NCI-H2081 treated with DMSO at 0.1 percent for 48 hours (cell line): Measurements from ENCODE around the gene IFNL3.
"Not testable (repeated sequence)": the region's sequence is repeated elsewhere in the genome, so short reads cannot be mapped to it uniquely, and the experiment has no call there.

Experiments used
- DNase-seq: peaks from one replicate; lab custom pipeline; 2025; lab: John Stamatoyannopoulos, UW

The IFNL3 gene

DNA sequence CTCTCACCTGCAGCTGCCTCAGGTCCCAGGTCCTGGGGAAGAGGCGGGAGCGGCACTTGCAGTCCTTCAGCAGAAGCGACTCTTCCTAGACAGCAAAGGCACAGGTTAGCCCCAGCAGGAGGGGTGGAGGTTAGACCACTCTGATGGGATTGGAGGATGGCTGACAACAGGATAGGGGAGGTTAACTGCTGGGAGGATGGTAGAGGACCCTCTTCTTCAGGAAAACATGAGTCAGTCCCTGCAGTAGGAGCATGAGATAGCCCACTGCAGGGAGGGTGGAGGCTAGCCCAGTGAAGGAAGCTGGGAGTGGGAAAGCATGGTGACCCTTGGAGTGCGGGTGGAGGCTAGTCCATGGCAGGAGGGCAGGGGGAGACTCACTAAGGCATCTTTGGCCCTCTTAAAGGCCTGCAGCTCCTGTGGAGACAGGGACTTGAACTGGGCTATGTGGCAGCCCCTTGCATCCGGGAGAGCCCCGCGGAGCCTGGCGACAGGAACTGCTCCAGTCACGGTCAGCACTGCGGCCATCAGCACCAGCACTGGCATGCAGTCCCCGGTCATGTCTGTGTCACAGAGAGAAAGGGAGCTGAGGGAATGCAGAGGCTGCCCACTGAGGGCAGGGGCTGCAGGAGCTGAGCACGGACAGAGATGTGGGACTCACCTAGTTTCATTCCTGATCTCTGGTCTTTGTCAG lies at the start of gene IFNL3:
IFNL3 (minus strand) TSS at position 597 of the 691 bp plus-strand sequence; CDS start at position 558, 39 bp downstream.
- DNase-seq: not testable (repeated sequence)

DNA sequence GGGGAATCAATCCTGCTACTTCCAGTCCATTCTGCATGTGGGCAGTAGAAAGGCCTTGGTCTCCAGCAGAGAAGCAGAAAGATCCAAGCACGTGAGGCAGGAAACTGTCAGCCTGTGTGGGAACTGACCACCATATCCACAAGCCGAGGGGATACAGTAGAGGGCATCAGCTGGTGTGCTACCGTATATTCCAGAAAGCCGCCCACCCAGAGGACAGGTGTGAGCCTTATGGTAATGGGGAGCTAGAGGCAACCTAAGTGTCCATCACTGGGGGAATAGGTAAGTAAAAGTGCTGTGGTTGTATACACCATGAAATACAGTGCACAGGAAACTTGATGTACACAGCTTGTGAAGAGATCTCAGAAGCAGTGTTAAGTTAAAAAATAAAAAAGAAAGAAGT lies 48.6 kb upstream of the IFNL3 start:
- DNase-seq: no peak

DNA sequence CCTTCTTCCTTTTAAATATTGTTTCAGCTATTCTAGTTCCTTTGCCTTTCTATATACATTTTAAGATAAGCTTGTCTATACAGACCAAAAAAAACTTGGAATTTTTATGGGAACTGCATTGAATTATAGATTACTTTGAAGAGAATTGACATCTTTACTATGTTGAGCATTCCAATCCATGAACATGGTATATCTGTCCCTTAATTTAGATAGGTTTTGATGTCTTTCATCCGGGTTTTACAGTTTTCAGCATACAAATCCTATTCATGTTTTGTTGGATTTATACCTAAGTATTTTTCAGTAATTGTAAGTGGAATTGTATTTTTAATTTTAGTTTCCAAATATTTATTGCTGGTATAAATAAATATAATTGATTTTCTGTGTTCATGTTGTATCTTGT lies 39.2 kb upstream of the IFNL3 start:
- no peak for DNase-seq

DNA sequence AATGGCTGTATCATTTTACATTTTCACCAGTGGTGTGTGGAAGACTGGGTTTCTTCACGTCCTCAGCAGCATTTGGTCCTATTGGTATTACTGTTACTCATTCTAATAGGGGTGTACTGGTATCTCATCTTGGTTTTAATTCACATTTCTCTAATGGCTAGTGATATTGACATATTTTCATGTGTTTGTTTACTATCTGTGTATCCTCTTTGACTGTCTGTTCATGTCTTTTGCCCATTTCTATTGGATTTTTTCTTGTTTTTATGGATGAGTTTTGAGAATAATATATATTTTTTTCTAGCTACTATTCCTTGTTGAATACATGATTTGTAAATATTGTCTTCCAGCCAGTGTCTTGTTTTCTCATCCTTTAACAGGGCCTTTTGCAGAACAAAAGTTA lies 37.2 kb upstream of the IFNL3 start:
- DNase-seq: no peak

DNA sequence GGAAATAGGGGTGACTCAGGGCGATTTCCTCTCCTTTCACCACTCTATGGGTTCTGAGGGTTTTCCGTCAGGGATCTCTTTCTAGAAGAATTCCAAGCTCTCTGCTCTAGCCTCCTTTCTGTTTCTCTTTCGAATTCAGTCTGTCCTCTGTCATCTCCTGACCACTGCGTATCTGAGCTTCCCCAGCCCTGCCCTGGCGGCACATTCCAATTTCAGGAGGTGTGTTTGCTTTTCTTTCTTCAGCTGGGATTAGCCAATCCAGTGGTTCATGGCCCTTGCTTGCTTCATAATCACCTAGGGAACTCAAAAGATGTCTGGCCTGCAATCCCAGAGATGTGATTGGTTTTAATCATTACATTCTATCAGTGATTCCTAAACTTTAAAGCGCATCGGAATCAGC lies 32.8 kb upstream of the IFNL3 start:
- no peak for DNase-seq

DNA sequence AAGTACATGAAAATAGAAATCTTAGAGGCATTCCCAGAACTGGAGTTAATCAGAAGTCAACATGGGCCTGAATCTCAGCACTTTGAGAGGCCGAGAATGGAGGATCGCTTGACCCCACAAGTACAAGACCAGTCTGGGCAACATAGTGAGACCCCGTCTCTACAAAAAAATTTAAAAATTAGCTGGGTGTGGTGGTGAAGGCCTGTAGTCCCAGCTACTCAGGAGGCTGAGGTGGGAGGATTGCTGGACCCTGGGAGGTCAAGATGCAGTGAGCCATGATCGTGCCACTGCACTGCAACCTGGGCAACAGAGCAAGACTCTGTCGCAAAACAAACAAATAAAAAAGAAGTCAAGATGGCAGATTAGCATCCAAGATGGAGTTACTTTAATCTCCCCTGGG lies 31.9 kb upstream of the IFNL3 start:
- no peak for DNase-seq

DNA sequence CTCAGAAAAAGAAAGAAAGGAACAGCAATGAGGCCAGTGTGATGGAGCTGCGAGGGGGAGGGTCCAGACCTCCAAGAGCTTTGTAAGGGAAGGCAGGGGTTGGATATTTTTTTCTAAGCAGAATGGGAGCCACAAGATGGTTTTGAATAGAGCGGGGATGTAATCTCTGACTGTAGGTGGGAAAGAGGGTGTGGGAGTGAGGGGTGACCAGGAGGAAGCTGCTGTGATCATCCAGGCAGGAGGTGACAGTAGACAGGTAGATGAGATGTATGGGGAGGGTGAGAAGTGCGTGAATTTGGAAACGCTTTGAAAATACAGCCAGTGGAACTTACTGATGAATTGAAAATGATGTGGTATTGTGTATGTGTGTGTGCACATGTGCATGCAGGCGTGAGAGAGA lies 30.8 kb upstream of the IFNL3 start:
- DNase-seq: no peak

DNA sequence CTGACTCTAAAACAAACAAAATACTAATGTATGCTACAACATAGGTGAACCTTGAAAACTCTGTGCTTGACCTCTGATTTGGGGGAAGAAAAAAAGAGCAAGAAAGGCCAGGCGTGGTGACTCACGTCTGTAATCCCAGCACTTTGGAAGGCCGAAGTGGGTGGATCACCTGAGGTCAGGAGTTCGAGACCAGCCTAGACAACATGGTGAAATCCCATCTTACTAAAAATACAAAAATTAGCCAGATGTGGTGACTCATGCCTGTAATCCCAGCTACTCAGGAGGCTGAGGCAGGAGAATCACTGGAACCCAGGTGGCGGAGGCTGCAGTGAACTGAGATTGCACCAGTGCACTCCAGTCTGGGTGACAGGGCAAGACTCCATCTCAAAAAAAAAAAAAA lies 29.1 kb upstream of the IFNL3 start:
- not testable (repeated sequence) for DNase-seq

DNA sequence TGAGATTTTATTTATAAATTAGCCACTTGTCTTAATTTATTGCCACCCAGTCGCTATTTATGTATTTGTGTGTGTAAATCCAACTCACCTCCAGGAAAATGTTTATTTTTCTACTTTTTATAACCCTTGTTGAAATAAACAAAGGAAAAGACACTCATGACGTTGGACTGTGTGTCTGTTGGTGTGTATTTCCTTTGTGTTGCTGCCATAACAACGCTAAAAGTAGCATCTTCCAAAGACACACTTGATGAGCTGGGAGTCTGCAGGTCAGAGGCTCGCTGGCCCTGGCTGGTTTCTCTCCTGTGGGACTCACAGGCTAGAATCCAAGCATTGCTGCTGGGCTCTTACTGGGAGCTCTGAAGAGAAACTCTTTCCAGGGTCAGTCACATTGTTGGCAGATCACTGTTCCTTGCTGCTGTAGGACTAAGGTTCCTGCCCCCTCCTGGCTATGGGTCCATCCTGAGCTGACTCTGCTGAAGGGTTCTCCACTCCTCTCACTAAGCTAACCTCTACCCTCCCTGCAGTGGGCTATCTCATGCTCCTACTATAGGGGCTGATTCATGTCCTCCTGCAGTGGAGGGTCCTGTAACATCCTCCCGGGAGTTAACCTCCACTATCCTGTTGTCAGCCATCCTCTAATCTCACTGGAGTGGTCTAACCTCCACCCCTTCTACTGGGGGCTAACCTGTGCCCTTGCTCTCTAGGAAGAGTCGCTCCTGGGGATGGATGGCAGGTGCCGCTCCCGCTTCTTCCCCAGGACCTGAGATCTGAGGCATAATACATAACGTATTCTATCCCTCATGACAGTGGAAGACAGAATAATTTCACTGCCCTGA lies 25.4 kb upstream of the IFNL3 start:
- no peak for DNase-seq

DNA sequence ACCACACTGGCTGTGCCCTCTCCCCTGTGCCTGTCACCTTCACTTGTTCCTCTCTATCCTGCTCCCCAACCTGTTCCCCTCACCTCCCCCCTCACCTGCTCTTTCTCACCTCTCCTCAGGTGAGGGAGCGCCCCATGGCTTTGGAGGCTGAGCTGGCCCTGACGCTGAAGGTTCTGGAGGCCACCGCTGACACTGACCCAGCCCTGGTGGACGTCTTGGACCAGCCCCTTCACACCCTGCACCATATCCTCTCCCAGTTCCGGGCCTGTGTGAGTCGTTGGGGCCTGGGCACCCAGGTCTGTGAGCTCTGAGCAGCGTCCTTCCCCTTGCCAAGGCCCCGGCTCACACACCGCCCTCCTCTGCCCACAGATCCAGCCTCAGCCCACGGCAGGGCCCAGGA lies 24.6 kb upstream of the IFNL3 start:
- DNase-seq: not testable (repeated sequence)

DNA sequence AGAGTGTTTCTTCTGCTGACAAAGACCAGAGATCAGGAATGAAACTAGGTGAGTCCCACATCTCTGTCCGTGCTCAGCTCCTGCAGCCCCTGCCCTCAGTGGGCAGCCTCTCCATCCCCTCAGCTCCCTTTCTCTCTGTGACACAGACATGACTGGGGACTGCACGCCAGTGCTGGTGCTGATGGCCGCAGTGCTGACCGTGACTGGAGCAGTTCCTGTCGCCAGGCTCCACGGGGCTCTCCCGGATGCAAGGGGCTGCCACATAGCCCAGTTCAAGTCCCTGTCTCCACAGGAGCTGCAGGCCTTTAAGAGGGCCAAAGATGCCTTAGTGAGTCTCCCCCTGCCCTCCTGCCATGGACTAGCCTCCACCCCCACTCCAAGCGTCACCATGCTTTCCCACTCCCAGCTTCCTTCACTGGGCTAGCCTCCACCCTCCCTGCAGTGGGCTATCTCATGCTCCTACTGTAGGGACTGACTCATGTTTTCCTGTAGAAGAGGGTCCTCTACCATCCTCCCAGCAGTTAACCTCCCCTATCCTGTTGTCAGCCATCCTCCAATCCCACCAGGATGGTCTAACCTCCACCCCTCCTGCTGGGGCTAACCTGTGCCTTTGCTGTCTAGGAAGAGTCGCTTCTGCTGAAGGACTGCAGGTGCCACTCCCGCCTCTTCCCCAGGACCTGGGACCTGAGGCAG lies 23.9 kb upstream of the IFNL3 start:
- not testable (repeated sequence) for DNase-seq

DNA sequence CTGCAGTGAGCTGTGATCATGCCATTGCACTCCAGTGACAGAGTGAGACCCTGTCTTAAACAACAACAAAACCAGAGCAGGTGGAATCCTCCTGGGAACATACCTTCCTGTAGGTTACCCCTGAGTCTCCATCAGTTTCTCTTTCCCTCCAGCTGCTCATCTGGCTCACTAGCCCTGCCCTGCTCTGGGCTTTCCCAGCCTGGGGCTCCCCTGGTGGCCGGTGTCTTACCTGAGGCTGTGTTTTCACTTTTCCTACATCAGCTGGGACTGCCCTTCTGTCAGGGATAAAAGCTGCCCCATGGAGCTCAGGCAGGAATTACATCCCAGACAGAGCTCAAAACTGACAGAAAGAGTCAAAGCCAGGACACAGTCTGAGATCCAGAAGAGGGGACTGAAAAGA lies 23.3 kb upstream of the IFNL3 start, which contains the start of gene IFNL2:
IFNL2 (plus strand) TSS at position 312 of the 400 bp plus-strand sequence. CDS start 173 bp downstream, outside the sequence.
- not testable (repeated sequence) for DNase-seq

DNA sequence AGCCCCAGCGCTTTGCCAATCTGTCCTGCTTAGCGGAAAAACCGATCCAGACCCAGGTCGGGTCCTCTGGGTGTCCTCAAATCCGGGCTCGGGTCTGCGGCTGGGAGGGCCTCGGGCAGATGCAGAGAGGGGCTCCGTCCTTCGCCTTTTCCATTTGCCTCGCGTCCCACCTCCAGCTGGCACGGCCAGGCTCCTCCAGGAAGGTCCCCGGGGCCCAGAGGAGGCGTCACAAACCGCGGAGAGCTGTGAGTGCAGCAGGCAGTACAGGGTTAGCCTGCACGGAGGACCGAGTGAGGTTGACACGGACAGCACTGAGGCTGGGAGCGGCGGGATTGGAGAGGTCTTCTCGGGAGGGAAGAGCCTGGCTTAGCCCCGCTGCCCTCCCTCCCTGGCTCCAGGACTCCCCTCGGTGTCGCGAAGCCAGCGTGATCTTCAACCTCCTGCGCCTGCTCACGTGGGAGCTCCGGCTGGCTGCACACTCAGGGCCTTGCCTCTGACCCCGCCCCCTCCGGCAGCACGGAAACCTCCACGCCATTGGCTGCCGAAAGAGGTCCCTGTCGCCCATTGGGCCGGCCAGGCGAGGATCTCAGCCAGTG lies 20.6 kb upstream of the IFNL3 start:
- DNase-seq: no peak

DNA sequence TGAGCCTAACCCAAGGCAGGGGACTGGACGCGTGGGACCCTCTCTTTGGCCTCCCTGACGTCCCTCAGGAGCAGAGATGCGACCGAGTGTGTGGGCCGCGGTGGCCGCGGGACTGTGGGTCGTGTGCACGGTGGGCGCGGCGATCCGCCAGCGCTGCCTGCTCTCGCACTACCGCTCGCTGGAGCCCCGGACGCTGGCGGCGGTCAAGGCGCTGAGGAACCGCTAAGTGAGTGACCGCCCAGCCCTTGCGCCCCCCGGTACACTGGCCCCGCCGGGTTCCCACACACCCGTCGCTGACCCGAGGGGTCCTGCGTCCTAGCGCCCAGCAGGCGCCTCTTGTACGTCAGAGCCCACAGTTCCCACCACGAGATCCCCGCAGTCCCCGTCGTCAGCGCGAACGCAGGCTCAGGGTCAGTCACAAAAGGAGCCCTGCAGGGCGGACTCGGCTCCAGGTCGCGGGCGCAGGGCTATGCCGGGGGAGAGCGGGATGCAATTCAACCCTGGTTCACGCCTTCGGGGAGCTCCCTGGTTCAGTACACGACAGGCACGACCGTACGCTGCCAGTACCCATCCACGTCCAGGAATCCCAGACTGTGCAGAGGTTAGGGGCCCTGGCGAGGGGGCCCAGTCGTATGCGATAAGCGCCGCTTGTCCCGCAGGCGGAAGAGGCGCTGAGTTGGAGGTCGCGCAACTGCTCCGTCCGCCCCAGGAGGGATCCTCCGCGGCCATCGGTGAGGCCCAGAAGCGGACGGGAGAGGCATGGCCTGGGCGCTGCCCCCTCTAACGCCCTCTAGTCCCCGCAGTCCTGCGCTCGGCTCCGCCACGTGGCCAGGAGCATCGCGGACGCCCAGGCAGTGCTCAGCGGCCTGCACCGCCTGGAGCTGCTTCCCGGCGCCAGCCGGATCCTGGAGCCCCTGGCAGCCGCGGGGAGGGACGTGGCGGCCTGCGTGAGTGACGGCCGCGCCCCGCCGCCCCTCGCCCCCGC lies 19.8 kb upstream of the IFNL3 start:
- DNase-seq: no peak

DNA sequence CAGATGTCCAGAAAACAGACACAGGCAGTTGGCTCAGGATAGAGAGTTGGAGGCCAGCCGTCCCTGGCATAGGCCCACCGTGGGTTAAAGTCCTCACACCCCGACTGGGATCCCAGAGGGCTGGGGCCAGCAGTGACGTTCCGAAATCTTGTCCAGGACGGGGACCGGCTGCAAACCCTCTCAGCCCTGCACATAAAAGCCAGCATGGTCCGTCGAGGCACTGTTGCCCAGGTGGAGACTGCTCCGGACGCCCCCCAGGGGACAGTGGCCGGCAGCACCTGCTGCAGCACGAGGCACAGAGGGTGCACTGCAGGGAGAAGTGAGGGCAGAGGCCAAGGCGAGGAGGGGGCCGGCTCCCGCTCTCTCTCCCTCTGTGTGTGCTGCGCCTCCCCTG lies 19.1 kb upstream of the IFNL3 start:
- no peak for DNase-seq

DNA sequence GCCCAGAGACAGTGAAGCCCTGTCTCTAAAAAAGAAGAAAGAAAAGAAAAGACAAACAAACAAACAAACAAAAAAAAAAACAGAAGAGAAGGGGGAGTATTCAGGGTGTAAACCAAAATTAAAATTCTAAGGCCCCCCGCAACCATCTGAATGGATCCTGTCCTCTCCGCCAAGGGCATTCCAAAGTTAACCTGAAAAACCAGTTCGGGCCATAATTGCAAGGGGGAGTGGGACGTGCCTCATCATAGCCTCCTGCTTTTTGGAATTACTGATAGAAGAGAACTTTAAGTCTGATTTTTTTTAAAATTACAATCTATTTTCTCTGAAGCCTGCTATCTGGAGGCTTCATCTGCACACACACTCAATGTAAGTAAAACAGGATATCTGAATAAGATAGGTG lies 17.7 kb upstream of the IFNL3 start:
- no peak for DNase-seq

DNA sequence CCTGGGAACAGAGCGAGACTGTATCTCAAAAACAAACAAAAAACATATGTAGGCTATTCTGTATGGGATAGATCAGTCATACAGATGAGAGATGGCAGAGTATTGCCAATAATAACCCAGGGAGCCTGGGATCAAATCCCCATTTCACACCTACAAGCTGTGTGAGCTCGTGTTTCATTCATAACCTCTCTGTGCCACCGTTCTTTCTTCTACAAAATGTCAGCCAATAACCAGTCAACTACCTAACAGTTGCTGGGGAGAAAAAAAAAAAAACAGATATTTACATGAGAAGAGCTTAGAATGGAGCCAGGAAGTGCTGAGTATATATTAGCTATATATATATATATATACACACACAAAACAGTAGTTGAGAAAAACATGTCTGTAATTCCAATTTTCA lies 16.9 kb upstream of the IFNL3 start:
- DNase-seq: no peak

DNA sequence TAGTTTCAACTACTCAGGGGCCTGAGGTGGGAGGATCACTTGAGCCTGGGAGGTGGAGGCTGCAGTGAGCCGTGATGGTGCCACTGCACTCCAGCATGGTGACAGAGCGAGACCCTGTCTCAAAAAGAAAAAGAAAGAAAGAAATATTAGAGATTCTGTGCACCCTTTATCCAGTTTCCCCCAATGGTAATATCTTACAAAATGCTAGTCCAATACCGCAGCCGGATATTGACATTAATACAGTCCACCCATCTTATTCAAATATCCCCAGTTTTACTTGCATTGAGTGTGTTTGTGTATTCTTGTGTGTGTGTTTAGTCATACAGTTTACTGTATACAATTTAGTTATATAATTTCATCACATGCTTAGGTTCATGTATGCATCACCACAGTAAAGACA lies 12.4 kb upstream of the IFNL3 start:
- no peak for DNase-seq

DNA sequence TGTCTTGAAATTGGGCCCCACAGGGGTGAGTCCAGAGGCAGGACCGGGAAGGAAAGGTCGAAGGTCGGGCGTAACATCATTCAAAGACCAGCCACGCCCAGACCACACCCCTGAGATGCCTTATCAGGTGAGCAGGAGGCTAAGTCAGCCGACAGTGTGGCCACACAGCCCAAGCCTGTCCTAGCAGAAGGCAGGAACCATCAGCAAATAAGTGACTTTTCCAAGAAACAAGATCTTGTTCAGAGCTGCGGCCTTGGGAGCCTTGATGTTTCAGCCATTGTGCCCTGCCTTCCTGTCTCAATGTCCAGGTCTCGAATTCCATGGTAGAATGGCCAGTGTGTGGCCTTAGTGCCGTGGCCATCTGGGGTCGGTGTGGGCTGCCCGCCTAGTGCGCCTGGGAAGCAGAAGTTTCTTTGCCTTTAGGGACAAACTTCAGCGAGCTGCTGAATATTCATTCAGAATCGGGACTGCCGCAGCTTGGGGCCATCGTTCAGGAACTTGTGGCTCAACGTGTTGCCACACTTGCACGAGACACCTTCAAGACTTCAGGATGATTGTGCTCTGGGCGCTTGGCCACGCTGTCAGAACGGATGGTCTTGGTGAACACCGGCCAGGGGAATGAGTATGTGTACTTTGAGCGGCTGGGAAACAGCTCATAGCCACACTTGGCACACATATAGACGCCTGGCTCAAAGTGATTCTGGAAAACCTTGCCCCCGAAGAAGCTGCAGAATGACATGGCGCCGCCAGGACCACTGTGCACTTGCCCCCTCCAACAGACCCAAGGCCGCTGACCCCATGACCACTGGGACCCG lies 9.9 kb upstream of the IFNL3 start:
- DNase-seq: no peak
